Keratinocyte (primary cell): ENCODE data around the gene TFCP2L1.
"Not testable (repeated sequence)": the region's sequence is repeated elsewhere in the genome, so short reads cannot be mapped to it uniquely, and the experiment has no call there.

Source experiments
- CTCF ChIP-seq, 3 experiments: IDR thresholded peaks in 1 of 3; conservative IDR thresholded peaks in 1 of 3; optimal IDR thresholded peaks in 1 of 3; 2 replicates in 2 of 3; 3 replicates in 1 of 3; pipeline versions ENCODE3 to v1.5.1; 2011; ENCODE audit warnings: low read length in 3 of 3, mild to moderate bottlenecking in 3 of 3, moderate library complexity in 2 of 3, control low read depth in 1 of 3, inconsistent platforms in 1 of 3; ENCODE audit not compliant: insufficient read depth in 2 of 3; ENCODE audit errors: extremely low read depth in 1 of 3
- EZH2 ChIP-seq: IDR thresholded peaks from one replicate; pipeline ENCODE4 v1.6.1; 2012; ENCODE audit warnings: inconsistent platforms, mild to moderate bottlenecking, low read length, moderate library complexity

- not testable (repeated sequence) for TF ChIP-seq CTCF (optimal IDR thresholded peaks at IDR 0.05 in 1 of 3, IDR thresholded peaks at IDR 0.05 in 1 of 3, conservative IDR thresholded peaks at IDR 0.05 in 1 of 3; ENCODE audit: extremely low read depth in 1 of 3, insufficient read depth in 2 of 3, low read length in 3 of 3); EZH2
These were observed 15.6 kb downstream of the TFCP2L1 start for GRCh38 chr2:121269436-121269835.
